Neural progenitor cell (in vitro differentiated cells): ENCODE measurements around the gene JMJD7.

Experiments used
- EZH2 ChIP-seq: fragments of 200-600 bp; sonication (generic); IDR thresholded peaks from 2 replicates; pipeline ENCODE4 v1.6.1; 2017; ENCODE audit warnings: antibody characterized with exemption, mild to moderate bottlenecking, moderate library complexity
- TF ChIP-seq, protein P1 (sequence below): fragments of 200-600 bp; sonication (generic); IDR thresholded peaks from 2 replicates; pipeline ENCODE4 v1.5.1; 2017; ENCODE audit warnings: antibody characterized with exemption, mild to moderate bottlenecking

DNA sequence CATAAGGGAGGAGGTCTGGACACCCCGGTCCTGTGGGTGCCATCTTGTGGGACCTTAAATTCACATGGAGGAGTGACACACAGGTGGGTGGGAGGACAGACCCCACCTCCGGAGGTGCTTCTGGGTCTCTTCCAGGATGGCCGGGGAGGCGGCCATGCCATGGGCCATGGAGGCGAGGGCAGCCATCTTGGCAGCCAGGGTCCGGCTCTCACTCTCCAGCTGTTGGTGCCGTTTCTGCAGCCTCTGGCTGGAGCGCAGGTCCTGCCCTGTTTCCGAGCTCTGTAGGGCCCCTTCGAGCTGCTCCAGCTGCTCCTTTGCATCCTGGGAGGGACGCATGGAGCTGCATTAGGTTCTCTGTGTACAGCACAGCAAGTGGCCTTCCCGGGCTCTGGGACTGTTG is 46.8 kb downstream of the JMJD7 start:
- no peak for TF ChIP-seq EZH2
- TF ChIP-seq, protein P1, sequence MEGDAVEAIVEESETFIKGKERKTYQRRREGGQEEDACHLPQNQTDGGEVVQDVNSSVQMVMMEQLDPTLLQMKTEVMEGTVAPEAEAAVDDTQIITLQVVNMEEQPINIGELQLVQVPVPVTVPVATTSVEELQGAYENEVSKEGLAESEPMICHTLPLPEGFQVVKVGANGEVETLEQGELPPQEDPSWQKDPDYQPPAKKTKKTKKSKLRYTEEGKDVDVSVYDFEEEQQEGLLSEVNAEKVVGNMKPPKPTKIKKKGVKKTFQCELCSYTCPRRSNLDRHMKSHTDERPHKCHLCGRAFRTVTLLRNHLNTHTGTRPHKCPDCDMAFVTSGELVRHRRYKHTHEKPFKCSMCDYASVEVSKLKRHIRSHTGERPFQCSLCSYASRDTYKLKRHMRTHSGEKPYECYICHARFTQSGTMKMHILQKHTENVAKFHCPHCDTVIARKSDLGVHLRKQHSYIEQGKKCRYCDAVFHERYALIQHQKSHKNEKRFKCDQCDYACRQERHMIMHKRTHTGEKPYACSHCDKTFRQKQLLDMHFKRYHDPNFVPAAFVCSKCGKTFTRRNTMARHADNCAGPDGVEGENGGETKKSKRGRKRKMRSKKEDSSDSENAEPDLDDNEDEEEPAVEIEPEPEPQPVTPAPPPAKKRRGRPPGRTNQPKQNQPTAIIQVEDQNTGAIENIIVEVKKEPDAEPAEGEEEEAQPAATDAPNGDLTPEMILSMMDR, result no peak
